Stimulated activated CD8-positive, alpha-beta memory T cell treated with anti-CD3 and anti-CD28 coated beads, Interleukin-12 subunit alpha, Interleukin-12 subunit beta, amount 100 ng/mL, for 24 hours (primary cell): ENCODE results near the gene GGA3.

Experiments used
- DNase-seq: peaks from one replicate; pipeline ENCODE4 v3.0.0-alpha.2; 2020; ENCODE audit errors: extremely low read depth

Gene GGA3

DNA sequence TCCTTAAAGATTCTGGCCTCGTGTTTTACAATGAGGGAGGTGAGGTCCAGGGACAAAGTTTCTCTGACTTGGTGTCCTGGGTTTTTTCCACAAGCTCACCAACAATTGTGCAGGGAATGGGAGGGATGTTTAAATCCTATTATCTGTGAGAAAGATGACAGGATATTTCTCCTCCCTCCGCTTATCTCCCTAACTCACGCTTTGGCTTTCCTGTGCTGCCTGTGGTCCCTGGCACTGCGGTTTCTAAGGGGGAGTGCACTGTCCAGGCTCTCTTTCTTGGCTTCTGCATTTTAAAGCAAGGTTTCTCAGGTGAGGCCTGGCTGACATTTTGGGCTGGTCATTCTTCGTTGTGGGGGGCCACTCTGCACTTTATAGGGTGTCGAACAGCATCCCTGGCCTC, 16.4 kb downstream of the GGA3 start:
- DNase-seq: no peak

DNA sequence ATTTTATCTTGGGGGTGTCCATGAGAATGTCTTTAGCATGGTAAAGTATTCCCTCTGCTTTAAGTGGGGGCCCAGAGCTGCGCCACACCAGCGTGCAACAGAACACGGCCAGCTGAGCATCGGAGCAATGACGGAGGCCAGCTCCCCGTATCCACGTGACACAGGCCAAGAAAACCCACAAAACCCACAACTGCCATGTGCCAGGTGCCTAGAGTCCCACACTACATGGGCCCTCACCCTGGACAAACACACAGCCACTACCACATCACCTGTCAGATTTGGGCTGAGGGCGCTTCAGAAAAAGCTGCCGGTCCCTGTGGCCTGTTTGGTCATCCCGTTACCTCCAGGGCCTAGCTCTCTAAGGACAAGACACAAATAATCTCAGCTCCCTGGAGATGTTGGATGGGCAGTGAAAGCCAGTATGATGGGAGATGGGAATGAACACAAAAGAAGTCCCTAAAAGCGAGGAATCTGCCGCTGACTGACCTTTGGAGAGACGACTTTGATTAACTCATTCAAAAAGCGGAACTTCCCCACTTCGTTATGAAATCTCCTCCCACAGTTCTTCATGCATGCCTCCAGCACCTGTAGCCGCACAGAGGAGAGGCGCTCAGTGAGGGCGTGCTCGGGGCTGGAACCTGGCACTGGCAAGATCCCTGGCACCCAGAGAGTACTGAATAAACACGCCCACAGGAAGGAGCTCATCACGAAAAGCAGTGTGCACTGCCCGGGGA, 17.1 kb downstream of the GGA3 start:
- no peak for DNase-seq

DNA sequence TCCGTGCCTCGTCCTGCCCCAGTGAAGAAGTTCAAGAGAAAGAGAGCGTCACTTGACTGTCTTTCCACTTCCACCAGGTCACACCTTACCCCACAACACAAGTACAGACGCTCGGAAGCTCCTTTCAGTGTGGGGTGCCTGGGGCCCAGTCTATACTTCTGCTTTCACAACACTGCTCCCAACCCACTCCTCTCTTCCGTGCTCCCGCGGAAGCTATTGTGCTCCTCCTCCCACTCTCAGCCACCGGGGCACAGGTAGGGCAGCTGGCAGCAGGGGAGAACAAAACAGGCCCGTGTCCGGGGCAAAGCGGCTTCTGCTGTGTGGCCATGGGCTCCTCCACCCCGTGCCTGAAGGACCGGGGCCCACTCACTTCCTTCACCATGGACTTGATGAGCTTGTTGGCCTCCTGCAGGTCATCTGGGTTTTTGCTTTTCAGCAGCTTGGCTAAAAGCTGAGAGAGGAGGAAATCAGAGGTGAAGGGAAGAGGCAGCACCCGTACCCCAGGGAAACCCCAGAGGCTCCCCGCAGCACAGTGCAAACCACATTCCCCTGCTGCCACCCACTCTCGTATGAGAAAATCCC, 18.9 kb downstream of the GGA3 start:
- DNase-seq: no peak

DNA sequence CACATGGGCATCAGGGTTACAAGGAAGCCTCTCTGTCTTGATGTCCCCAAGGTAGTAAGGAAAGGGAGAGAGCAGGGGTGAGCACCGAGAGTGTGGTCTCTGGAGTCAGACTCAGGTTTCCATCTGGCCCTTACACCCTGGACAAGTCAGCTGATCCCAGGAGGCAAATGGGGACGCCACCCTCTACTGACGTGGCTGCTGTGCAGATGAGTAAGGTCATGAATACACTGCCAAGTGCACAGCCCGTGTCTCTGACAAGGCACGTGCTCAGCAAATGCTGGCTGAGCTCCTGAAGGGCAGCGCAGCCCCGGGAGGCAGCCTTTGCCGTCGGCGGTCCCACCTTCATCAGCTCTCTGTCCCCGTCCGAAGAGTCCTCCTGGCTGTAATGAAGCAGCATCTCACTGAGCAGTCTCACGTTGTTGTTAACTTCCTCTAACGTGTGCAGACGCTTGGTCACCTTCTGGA, 19.4 kb downstream of the GGA3 start:
- no peak for DNase-seq

DNA sequence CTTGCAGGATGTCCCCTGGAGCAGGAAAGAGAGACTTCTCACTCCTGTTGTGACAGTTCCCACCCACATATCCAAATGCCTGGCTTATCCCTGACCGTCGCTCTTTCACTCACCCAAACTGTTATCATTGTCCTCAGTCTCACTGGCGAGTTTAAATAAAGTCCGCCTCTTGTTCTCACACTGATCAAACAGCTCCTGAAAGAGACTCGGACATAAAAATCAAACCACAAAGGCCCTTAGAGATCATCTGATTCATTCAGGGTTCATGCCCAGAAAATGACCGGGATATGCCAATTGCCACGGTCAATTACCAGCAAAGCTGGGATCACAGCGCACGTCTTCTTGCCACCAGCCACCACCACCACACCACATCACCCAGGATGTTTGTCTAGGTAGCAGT, 19.9 kb downstream of the GGA3 start:
- no peak for DNase-seq

DNA sequence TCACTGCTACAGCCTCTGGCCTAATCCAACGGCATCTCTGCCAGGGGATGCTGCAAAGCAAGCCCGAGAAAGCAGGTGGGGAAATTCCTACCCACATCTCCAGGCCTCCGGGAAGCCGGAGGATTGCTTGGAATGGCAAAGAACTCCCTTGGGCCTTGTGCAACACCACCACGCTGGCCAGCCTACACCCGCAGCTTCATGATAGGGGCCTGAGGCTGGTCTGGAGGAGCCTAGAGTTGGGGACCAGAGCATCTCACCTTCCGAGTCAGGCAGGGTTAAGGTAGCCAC, 20.3 kb downstream of the GGA3 start:
- DNase-seq: no peak

DNA sequence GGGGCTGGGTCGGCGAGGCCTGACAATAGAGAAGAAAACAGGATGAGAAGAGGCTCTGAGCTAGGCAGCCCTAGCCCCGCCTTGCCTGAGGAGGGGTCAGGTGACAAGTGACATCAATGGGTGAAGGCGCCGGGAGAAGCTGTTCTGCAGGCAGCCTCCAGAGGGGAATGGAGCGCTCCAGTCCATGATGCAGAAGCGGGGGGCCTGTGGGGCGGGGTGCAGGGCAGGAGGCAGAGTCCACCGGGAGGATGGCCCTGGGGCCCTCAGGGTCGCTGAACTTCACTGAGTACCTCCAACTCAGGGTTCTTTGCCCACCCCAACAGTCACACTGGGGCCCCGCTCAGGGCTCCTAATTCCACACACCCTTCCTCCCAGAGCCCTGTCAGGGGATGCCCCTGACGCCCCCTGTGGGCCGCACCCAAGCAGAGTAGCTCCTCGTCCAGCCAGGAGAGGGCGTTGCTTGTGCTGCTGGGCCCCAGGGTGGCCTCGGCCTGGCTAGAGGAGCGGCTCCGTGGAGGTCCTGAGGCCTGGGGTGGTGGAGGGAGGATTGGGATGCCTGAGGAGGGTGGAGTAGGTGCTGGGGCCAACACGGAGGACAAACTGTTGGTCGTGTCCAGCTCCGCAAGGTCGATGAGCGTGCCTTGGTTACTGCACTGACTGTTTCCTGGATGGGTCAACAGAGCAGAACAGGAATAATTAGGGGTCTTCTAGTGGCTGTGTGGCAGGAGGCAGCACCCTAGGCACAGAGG, 20.8 kb downstream of the GGA3 start:
- DNase-seq: no peak

DNA sequence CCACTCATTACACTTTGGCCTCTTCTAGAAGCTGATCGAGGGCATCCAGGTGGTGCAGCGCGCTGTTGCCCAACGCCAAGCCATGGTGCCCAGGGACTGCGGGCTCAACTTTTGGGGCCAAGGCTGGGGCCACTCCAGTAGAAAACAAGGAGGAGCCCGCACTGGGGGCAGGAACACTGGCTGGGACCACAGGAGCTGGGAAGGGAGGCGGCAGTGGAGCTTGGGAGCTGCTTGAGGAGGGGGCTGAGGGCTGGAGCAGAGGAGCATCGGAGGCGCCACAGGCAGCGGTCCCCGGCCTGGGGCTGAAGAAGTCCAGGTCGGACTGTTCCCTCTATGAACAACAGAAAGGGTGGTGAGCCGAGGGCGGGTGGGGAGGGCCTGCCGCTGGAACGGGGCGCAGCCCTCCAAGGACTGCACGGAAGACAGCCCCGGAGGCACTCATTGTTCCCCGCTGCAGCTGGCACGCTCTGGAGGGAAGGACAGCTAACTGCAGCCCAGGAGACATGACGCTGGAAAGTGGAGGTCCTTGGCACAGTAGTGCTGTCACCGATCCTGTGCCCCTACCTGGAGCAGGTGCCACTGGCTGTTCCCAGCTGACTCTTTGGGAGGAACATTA, 21.5 kb downstream of the GGA3 start:
- no peak for DNase-seq

DNA sequence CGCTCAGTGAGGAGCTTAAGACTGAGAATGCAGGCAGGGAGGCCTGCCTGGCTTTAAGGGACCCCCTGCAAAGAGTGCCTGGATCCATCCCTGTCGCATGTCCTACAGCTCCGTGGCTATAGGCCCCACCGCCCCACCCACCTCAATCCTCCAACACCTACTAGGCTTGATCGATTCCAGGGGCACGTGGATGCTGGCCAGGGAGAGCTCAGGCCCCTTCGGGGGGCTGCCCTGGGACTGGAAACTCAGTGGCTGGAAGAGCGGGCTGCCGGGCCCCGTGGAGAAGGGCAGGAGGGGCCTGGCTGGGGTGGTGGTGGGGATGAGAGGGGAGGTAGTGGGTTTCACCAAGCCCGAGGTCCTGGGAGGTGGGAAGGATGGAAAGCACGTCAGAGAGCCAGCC, 22.2 kb downstream of the GGA3 start:
- no peak for DNase-seq

DNA sequence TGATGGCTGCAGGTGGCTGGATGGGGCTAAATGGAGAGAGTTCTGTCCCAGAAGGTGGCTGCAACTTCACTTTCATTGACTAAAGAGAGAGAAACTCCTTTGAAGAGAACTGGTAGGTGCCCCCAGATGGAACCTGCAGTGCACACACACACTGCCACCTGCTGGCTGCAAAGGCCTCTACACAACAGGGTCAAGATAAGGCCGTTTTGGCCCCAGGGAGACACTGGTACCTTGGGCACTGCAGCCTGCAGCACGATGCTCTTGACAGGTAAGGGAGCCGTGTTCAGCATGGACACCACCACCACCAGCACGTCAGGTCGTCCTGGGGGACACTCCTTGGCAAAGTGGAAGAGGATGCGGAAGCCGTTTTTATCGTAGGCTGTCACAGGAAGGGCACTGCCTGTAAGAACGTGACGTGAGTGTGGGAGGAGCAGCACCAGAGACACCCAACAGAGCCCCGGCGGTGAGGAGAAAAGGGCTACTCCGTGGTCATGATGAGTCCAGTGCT, 22.7 kb downstream of the GGA3 start:
- no peak for DNase-seq

DNA sequence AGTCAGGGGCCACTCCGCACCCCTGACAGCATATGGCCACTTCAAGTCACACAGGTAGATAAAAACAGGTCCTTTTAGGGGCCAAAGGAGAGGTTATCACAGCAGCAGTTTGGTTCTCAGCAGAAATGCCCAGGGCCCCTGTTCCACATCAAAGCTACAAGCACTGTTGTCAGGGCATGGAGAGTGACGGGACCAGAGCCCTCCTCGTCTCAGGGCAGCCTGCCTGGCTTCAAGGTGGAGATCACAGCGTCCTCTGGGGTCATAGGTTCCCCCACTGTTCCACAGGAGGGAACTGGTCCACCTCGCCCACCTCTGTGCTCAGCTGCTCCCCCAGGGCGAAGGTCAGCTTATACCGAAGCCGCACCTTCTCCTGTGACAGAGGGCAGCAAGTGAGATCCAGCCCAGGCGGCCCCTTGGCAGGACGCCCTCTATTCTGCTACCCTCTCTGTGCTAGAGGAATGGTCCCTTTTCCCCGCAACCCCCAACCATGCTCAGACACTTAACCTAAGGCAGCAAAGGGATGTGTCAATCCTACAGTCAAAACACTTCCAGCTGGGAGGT, 23.3 kb downstream of the GGA3 start:
- DNase-seq: no peak

DNA sequence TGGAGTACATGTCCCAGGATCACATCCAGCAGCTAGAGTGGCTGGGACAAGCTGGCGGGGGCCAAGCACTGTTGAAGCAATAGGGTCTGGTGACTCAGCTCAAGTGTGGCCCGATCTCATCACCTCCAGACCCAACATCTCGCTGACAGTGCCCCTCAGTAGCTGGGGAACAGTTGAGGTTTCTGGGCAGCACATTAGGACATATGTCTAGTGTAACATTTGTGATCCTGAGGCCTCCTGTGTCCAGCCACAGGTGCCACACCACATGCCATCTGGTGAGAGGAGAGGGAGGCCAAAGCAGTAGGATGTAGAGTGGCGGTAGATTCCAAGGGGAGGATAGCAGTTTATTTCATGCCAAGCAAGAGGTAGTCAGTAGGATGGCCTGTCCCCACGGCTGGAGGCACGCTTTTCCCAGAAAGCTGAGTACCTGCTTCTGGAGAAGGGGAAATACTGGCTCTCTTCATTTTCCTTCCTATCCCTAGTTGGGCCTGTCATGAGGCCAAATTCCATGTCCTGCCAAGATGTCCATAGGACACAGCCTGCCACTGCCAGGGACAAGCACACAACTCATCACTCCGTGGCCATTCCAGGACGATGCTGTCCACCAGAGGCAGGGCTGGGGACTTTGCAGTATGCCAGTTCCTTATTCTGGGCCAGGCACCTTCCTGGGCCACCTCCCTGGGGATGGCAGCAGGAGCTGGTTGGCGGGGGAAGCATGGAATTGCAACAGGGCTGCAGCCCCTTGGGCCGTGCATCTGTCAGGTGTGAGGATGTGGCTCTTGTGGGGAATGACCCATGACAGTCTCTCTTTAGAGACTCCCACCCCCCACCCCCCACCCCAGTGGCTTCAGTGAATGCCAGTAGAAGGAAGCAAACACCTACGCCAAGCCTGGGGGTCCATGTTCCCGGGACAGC, 24.0 kb downstream of the GGA3 start:
- DNase-seq: no peak

DNA sequence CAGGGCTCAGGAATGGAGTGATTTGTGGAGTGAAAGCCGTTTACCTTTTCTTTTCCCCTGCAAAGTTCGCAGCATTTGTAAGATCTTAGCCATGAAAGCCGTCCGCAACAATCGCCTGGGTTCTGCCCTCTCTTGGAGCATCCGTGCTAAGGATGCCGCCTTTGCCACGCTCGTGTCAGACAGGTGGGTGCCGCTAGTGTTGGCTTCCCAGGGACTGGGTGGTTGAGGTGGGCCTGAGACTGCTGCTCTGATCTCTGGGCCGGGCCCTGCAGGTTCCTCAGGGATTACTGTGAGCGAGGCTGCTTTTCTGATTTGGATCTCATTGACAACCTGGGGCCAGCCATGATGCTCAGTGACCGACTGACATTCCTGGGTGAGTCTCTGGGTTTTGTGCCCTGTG, 28.6 kb downstream of the GGA3 start:
- DNase-seq: no peak

DNA sequence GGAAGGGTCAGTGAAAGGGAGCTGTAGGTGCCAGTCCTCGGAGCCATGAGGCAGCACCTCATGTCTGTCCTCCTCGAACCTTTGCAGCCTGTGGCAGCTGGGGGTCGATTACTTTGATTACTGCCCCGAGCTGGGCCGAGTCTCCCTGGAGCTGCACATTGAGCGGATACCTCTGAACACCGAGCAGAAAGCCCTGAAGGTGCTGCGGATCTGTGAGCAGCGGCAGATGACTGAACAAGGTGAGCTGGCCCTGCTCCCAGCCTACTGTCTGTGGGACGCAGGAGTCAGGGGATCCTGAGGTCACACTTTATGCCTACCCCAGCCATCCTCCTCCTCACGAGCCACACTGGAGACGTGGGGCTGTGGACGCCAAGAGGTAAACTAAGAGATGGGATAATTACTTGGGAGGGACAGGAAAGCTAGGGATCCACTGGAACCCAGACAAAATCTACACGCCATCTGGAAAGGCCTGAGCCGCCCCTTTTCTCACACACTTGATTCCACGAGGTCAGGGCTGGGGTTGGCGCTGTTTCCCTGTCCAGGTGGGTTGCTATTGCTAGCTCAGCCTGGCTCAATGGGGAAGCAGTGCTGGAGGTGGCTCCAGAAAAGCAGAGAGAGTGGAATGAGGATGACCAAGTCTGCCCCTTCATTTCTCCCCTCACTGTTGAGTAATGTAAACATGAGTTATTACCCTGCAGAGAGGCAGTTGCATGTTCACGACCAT, 29.5 kb downstream of the GGA3 start:
- DNase-seq: no peak

DNA sequence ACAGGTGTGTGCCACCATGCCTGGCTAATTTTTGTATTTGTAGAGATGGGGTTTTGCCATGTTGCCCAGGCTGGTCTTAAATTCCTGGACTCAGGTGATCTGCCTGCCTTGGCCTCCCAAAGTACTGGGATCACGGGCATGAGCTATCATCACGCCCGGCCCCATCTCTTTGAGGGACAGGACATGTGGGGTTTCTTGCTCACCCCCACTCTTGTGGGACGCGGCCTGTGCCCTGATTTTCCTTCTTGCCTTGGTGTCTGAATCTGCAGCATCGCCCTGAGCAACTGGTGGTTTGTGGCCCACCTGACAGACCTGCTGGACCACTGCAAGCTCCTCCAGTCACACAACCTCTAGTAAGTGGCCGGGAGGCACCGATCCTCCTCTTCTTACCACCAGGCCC, 30.3 kb downstream of the GGA3 start:
- DNase-seq: no peak

DNA sequence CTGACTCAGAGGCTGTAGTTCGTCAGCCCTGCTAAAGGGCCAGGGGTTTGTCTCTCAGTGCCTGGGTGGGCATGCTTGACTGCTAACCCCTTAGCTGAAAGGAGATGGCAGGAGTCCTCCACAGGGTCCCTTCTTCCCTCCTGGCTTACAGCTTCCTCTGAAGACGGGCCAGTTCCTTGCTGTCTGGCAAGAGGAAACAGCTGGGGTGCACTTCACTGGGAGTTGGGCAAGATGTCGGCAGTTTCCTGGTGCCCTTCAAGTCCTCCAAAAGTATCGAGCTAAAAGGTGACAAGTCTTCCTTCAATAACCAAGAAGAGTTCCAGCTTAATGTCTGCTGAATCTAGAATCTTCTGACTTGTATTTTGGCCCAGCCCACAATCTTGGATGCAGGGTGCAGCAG, 32.6 kb downstream of the GGA3 start:
- no peak for DNase-seq

DNA sequence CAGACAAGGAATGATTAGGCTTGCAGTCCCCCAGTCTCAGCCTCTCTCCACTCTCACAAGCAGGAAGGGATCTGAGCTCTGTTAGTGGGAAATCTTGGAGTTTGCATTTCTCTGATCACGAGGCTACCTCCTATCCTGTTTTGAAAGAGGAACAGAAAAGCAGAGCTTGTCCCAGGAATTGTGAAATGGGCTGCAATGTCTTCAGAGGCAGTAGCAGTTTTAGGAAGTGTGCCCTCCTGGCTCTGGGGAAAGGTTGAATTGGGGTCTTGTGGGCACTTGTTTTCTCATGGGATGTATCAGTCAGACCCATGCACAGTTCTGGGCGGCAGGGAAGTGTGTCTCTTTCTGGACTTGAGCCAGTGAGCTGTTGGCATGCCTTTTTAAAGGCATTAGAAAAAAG, 33.1 kb downstream of the GGA3 start:
- no peak for DNase-seq

DNA sequence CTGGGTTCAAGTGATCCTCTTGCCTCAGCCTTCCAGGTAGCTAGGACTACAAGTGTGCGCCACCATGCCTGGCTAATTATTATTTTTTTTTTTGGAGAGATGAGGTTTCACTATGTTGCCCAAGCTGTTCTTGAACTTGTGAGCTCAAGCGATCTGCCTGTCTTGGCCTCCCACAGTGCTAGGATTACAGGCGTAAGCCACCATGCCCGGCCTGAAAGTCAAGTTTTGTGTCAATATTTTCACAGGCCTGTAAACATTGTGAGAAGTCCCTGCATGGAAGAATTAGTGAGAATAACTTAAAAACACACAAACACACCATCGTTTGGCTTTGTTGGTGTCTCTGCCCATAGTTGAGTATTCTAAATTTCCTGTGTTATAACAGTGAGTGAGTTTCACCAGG, 33.7 kb downstream of the GGA3 start:
- no peak for DNase-seq

DNA sequence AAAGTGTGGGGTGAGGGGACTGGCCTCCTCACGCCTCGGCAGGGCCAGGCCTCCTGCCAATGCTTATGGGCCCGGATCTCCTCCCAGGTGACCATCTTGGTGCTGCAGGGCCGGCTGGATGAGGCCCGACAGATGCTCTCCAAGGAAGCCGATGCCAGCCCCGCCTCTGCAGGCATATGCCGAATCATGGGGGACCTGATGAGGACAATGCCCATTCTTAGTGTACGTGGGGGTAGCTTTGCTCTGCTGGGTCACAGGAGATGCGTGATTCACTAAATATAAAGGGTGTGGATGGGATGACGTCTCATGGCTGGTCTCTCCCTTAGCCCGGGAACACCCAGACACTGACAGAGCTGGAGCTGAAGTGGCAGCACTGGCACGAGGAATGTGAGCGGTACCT, 36.4 kb downstream of the GGA3 start:
- no peak for DNase-seq

DNA sequence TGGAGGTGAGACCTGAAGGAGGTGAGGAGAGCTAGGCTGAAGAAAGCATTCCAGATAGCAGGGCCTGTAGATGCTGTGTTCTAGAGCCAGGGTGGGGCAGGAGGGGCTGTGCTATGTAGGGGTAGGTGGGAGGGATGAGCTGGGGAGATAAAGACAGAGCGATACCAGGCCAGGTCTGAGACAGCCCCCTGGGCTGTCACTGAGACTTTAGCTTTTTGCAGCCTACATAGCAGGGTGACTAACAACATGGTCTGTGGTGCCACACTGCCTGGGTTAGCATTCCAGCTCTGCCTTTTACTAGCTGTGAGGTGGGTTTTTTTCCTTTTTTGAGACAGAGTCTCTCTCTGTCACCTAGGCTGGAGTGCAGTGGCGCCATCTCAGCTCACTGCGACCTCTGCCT, 41.6 kb downstream of the GGA3 start:
- DNase-seq: no peak

DNA sequence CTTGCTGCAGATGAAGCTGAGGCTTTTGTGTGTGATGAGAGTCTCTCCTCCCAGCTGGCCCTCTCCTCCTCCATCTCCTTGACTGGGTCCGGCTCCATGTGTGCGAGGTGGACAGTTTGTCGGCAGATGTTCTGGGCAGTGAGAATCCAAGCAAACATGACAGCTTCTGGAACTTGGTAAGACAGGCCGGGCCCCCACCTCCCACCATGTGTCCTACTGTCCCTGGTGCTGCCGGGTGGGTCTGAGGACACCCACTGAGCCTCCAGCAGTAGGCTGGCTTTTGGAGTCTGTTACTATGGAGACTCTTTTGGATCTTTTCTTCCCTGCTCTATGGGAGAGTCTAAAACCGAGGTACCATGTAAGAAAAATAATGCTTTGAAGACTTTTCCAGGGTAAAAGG, 43.3 kb downstream of the GGA3 start:
- no peak for DNase-seq
